BJ (cell line): ENCODE data around the gene NPAS3. TPM values are rescaled to one million over a fixed set of nuclear protein-coding genes. Genes with fewer than 3 reads are reported as not detected.

ENCODE experiments used
- CTCF ChIA-PET: fragments of 350-600 bp; formaldehyde crosslinking; extraction: SDS; loops from one replicate; lab custom pipeline; 2021; ENCODE audit warnings: antibody characterized with exemption, inconsistent platforms; lab: Yijun Ruan, JAX
- POLR2A ChIA-PET: fragments of 300-600 bp; sonication (Branson Sonifier 250); formaldehyde crosslinking; extraction: SDS; loops from one replicate; lab custom pipeline; 2021; ENCODE audit warnings: antibody characterized with exemption; lab: Charles Lee
- DNase-seq: peaks from one replicate; pipeline ENCODE4 v3.0.0-alpha.2; 2011; ENCODE audit warnings: low read depth
- H3K27me3 ChIP-seq: 2 replicates; pipeline ENCODE4 v1.6.0; 2011; ENCODE audit warnings: low read length; ENCODE audit not compliant: control insufficient read depth, insufficient read depth
- H3K36me3 ChIP-seq: 2 replicates; pipeline ENCODE4 v1.5.1; 2011; ENCODE audit warnings: low read length; ENCODE audit not compliant: control insufficient read depth, insufficient read depth
- H3K4me3 ChIP-seq: 2 replicates; pipeline ENCODE4 v1.5.1; 2011; ENCODE audit warnings: low read depth, mild to moderate bottlenecking, control low read depth, low read length
- polyA plus RNA-seq: library from polyadenylated mRNA; depleted of rRNA; stranded (reverse); fragments of >200 nt; gene quantifications from 2 replicates; pipeline ENCODE4 v1.2.3, GENCODE V29; 2011
- TF ChIP-seq, protein P1 (sequence below): IDR thresholded peaks from 2 replicates; pipeline ENCODE4 v1.5.1; 2011; ENCODE audit warnings: low read depth, mild to moderate bottlenecking, control low read depth, inconsistent platforms, low read length, moderate library complexity; ENCODE audit not compliant: insufficient read depth

Gene NPAS3
- polyA plus RNA-seq, 1 experiment, result 0.09 TPM

DNA sequence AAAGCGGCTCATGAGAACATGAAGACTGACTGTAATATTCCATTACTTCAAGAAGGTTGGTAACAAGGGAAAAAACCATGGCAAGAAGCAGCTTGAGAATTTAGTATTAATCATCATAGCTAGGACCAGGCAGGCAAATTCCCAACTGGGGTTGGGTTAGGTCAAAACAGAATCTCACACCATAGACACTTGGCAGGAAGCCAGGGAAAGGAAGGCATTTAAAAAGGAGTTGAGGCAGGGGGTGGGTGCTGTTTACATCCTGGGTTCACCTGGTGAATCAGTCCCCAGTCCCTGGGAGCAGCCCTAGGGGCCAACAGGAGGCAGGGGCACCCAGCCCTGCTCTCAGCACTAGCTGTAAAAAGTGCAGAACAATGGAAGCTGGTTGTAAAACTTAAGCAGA, 903.6 kb downstream of the NPAS3 start:
- ChIA-PET POLR2A (no interaction called here), CTCF (interaction anchor here (0.6 to 19.0 kb wide), 5 partner anchors 235 to 483 kb away, joined by 3 to 304 read pairs (median 6); no protein-coding TSS in a partner anchor)
- 0 out of 2 replicates have a peak, but pooled peaks cover 4% of the 10 kb centered on the region for H3K27me3 ChIP-seq
- DNase-seq, result no peak
- H3K36me3 ChIP-seq, result no peaks in the 10 kb centered on the region
- no peak overlapping the region for H3K4me3 ChIP-seq
- TF ChIP-seq, protein P1, sequence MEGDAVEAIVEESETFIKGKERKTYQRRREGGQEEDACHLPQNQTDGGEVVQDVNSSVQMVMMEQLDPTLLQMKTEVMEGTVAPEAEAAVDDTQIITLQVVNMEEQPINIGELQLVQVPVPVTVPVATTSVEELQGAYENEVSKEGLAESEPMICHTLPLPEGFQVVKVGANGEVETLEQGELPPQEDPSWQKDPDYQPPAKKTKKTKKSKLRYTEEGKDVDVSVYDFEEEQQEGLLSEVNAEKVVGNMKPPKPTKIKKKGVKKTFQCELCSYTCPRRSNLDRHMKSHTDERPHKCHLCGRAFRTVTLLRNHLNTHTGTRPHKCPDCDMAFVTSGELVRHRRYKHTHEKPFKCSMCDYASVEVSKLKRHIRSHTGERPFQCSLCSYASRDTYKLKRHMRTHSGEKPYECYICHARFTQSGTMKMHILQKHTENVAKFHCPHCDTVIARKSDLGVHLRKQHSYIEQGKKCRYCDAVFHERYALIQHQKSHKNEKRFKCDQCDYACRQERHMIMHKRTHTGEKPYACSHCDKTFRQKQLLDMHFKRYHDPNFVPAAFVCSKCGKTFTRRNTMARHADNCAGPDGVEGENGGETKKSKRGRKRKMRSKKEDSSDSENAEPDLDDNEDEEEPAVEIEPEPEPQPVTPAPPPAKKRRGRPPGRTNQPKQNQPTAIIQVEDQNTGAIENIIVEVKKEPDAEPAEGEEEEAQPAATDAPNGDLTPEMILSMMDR, result no peak

DNA sequence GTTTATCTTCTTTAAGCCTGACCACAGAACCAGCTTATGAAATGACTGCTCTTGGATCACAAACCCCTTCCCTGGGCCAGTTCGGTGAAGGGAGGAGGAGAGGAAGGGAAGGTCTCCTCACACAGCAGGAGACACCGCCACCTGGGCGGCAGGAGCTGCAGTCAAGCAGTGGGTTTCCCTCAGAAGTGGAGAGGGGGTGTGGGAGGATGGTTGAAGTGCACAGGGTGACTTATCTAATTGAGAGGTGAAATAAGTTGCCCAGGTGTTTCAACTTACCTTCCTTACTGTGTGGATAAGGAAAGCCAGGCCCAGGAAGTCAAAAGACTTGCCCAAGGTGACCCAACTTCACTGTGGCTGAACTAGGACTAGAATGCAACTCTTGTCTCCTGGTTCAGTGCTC, 905.4 kb downstream of the NPAS3 start:
- ChIA-PET CTCF (interaction anchor here (0.9 to 19.0 kb wide), 5 partner anchors 51 to 479 kb away, joined by 4 to 304 read pairs (median 6); no protein-coding TSS in a partner anchor), POLR2A (no interaction called here)
- Histone ChIP-seq H3K4me3 (no peak overlapping the region), H3K36me3 (no peaks in the 10 kb centered on the region), H3K27me3 (peaks cover 2% of the 10 kb centered on the region; the same call in 1 of the 2 replicates)
- no peak for DNase-seq
- TF ChIP-seq, protein P1, result no peak

DNA sequence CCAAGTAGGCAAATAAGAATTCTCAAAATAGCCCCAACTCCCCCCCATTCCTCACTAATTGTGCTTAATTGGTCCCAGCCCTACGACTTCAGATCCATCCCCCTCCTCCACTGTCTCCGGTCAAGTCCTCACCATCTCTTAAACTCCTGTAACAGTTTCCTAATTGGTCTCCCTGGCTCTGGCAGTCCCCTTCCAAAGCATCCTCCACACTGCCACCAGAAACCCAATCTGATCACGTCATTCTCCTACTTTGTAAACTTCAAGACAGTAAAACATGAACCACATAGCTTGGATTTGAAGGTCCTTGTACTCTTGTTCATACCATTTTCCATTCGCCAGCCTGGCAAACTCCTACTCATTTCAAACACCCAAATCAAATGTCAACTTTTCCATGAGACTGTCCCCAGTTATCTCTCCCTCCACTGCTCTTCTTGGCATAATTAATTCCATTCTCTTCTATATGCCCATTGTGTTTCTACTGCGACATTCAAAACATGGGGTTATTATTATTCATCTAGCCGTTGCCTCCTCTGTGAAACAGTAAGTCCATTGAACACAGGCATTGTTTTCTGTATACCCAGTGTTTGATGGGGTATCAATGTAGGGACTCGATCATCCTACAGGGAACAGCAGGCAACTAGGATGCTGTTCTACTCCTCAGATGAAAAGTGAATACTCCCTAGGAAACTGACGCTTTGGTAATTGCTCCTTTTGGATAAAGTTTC, 907.6 kb downstream of the NPAS3 start:
- TF ChIP-seq, protein P1, result no peak
- ChIA-PET CTCF (interaction anchor here (0.9 to 19.0 kb wide), 6 partner anchors 8 to 455 kb away, joined by 3 to 304 read pairs (median 3); no protein-coding TSS in a partner anchor), POLR2A (no interaction called here)
- no peaks in the 10 kb centered on the region for H3K36me3 ChIP-seq
- H3K4me3 ChIP-seq, result no peak overlapping the region
- no peak for DNase-seq
- peaks cover 4% of the 10 kb centered on the region; the same call in 1 of the 2 replicates for H3K27me3 ChIP-seq

DNA sequence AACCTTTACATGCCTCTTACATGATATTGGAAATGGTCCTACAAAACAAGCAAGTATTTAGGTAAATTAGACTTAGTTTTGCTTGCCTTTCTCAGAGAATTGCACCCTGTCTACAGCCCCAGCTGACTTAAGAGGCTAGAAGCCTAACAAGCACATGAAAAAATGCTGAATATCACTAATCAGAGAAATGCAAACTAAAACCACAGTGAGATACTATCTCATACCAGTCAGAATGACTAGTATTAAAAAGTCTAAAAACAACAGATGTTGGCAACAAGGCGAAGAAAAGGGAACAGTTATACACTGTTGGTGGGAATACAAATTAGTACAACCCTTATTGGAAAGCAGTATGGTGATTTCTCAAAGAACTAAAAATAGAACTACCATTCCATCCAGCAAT, 908.4 kb downstream of the NPAS3 start:
- TF ChIP-seq, protein P1, result no peak
- DNase-seq, result no peak
- no peaks in the 10 kb centered on the region for H3K36me3 ChIP-seq
- H3K27me3 ChIP-seq, result peaks cover 4% of the 10 kb centered on the region; the same call in 1 of the 2 replicates
- ChIA-PET POLR2A (no interaction called here), CTCF (interaction anchor here (0.9 to 19.0 kb wide), 4 partner anchors 9 to 381 kb away, joined by 3 to 304 read pairs (median 7); no protein-coding TSS in a partner anchor)
- no peak overlapping the region for H3K4me3 ChIP-seq

DNA sequence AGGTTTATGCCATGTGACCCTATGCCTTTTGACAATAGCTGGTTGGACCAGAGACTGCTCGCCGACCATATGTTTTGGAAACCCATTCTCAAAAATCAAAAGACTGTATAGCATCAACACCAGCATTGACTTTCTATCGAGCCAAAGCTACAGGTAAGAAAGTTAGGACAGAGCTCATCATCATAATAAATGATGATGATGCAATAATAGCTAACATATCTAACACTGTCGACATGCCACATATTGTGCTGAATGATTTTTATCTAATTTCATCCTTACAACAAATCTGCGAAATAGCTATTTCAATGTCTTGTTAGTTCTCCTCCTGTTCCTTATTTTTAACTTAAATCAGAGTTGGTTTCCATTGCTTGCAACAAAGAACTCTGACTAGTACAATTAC, 909.3 kb downstream of the NPAS3 start:
- POLR2A ChIA-PET, result no interaction called here
- H3K36me3 ChIP-seq, result no peaks in the 10 kb centered on the region
- CTCF ChIA-PET, result interaction anchor here (0.8 to 19.0 kb wide), 9 partner anchors 10 to 453 kb away, joined by 3 to 304 read pairs (median 11); no protein-coding TSS in a partner anchor
- DNase-seq, result no peak
- H3K4me3 ChIP-seq, result no peak overlapping the region
- TF ChIP-seq, protein P1, result no peak
- H3K27me3 ChIP-seq, result peaks cover 4% of the 10 kb centered on the region; the same call in 1 of the 2 replicates
